HG02973 (cell line): Measurements from ENCODE around the gene LRRC8E.
"Not testable (repeated sequence)": the region's sequence is repeated elsewhere in the genome, so short reads cannot be mapped to it uniquely, and the experiment has no call there.

Experiments used
- ATAC-seq: cut with Tn5 transposase; IDR thresholded peaks from one replicate; pipeline ENCODE4 v1.9.1; 2021; ENCODE audit warnings: moderate library complexity; ENCODE audit not compliant: unreplicated experiment

Gene LRRC8E

GRCh38 chr19:7853770-7854128 is 34.6 kb upstream of the LRRC8E start:
- ATAC-seq = no peak

GRCh38 chr19:7855426-7856108 is 32.7 kb upstream of the LRRC8E start:
- ATAC-seq = no peak

GRCh38 chr19:7856109-7856591 is 32.2 kb upstream of the LRRC8E start:
- no peak for ATAC-seq

GRCh38 chr19:7856679-7857663 is 31.3 kb upstream of the LRRC8E start:
- ATAC-seq = no peak

- no peak for ATAC-seq
These were observed 30.6 kb upstream of the LRRC8E start for GRCh38 chr19:7857727-7858108.

- ATAC-seq = no peak
These were observed 30.1 kb upstream of the LRRC8E start for GRCh38 chr19:7858109-7858770.

GRCh38 chr19:7859087-7859486 is 29.2 kb upstream of the LRRC8E start:
- not testable (repeated sequence) for ATAC-seq

GRCh38 chr19:7859831-7860713 is 28.2 kb upstream of the LRRC8E start:
- no peak for ATAC-seq

- ATAC-seq = no peak
These were observed 27.3 kb upstream of the LRRC8E start for GRCh38 chr19:7860714-7861618.

- ATAC-seq = no peak
These were observed 26.5 kb upstream of the LRRC8E start for GRCh38 chr19:7861619-7862412.

GRCh38 chr19:7862413-7862951 is 25.8 kb upstream of the LRRC8E start:
- ATAC-seq = no peak

- no peak for ATAC-seq
These were observed 24.9 kb upstream of the LRRC8E start for GRCh38 chr19:7863157-7863970.

- ATAC-seq = no peak
These were observed 24.2 kb upstream of the LRRC8E start for GRCh38 chr19:7863971-7864689.

GRCh38 chr19:7864690-7865074 is 23.6 kb upstream of the LRRC8E start:
- ATAC-seq = no peak

- ATAC-seq = no peak
These were observed 22.9 kb upstream of the LRRC8E start for GRCh38 chr19:7865262-7865911.

- ATAC-seq = no peak
These were observed 21.8 kb upstream of the LRRC8E start for GRCh38 chr19:7866399-7867091.
